ENCODE measurements around the gene ZFYVE19.
"Not testable (repeated sequence)": the region's sequence is repeated elsewhere in the genome, so short reads cannot be mapped to it uniquely, and the experiment has no call there.

Gene ZFYVE19

DNA sequence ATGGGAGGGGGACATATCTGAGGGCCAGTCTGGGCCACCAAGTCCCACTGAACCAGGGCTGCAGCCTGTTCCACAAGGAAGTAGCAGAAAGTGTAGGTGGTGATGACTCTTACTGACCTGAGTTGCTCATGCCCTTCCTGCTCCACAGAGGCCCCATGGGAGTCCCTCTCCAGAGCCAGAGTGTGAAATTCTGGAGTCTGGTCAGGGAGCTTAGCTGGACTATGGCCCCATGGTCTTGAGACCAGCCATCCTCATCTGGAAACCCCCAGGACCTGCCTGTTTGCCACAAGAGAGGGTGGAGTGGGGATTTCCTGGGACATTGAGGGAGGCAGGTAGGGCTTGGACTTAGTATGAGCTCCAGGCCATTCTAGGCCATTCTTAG, 39.9 kb downstream of the ZFYVE19 start:
- DNase-seq (ENCODE audit: low spot score) = no peak

DNA sequence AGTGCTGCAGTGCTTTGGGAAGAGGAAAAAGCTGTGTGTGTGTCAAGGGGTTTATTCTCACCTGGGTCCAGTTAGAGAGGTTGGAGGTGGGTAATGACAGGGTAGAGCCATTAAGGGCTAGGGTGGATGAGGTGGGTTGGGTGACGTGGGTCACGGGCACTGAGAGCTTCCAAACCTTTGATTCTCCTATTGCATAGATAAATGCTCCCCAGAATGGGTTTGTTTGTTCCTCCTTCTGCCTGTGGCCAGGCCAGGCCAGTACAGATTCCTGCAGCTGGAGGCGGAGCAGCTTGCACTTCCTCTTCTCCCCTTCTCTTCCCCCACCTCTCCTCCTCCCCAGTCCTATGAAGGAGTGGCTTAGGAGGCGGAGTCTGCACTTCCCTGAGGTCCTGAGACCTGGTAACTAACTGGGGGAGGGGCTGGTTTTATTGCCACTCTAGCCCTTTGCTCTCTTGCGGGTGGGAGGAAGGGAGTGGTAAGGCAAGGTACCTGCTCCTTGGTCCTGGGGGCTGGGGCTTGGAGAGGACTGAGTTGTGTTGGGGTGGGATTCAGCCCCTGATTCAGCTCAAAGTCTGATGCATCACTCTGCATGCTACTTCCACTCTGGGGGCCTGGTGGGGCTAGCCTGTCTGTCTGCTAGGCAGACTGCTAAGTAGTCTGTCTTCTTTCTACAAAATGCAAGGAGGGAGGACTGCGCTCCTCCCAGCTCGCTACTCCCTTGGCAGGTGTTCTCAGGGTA, 40.5 kb downstream of the ZFYVE19 start:
- DNase-seq (ENCODE audit: low spot score) = peak; percentile 68

DNA sequence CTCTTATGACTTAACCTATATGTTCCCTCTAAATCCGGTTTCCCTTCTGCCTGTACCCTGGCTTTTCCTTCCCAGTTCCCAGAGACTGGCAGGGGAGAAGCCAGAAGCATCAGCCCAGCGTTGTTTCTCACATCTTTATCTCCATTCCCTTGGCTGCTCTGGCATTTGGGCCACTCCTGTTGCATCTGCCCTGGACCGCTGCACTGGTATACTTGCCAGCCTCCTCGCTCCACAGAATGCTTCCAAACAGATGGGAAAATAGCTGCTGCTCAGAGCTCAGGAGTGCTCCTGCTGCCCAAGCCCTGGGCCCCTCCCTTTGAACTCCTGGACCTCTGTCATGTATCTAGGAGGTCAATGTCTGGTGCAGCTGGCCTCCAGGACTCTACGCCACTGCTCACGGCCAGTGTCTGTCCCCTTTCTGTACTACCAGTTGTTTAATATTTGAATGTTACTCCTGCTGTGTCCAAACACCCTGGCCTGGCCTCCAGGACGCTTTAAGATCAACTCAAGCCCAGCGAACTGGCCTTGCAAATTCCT, 43.8 kb downstream of the ZFYVE19 start:
- DNase-seq (ENCODE audit: low spot score) = no peak

DNA sequence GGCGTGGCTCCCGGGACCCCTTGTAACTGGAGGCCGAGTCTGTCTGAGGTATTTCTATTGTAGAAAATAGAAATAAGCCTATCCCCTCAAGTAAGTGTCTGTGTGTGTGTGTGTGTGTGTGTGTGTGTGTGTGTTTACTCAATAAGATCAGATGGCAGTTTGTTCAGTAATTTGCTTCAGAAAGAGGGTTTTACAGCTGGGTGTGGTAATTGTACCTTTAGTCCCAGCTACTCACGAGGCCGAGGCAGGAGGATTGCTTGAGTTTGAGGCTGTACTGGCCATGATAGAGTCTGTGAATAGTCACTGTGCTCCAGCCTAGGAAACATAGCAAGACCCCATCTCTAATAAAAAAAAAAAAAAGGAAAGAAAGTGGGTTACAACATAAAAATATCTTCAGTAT, 45.6 kb downstream of the ZFYVE19 start:
- no peak for DNase-seq (ENCODE audit: low spot score)

DNA sequence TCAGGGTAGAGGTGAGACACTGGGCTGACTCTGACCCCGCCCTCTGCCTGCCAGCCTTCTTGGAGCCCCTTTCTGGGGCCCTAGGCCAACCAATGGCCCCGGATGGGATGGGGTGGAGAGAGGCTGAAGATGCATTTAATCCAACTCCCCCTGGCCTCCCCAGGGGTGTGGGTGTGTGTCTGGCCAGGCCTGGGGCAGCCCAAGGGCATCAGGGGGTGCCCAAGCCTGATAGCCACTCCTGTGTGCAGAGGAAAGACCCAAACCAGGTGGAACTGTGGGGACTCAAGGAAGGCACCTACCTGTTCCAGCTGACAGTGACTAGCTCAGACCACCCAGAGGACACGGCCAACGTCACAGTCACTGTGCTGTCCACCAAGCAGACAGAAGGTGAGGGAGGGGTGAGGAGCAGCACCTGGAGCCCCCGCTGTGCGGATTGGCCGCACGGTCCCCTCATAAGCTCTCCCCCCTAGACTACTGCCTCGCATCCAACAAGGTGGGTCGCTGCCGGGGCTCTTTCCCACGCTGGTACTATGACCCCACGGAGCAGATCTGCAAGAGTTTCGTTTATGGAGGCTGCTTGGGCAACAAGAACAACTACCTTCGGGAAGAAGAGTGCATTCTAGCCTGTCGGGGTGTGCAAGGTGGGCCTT, 46.5 kb downstream of the ZFYVE19 start:
- no peak for DNase-seq (ENCODE audit: low spot score)

DNA sequence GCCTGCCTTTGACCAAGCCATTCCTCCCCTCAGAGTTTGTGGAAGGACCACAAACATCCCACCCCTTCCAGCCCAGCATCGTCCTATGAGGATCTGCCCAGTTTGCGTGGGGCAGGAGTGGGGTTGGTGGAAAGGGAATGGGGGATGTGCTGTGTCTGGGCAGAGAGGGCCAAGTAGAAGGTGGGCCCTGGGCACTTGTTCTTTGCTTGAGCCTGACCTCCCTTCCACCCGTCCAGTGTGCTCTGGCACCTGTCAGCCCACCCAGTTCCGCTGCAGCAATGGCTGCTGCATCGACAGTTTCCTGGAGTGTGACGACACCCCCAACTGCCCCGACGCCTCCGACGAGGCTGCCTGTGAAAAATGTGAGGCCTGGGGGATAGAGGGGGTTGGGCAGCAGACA, 47.3 kb downstream of the ZFYVE19 start:
- DNase-seq (ENCODE audit: low spot score) = no peak

DNA sequence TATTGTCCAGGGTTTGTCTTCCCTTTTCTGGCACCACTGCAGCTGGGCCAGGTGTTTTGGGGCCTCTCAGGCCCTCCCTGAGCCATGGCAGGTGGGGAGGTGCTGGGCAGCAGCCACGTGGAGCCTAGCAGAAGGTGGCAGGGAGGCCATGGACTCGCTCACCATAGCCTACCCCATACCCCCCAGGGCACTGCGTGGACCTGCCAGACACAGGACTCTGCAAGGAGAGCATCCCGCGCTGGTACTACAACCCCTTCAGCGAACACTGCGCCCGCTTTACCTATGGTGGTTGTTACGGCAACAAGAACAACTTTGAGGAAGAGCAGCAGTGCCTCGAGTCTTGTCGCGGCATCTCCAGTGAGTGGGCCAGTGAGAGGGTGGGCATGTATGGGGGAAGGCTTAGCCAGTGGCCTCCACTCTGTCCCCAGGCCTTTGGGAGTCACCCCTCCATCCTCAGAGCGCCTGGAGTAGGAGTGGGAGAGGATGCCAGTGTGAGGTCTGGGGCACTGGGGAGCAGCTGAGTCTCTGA, 48.9 kb downstream of the ZFYVE19 start:
- no peak for DNase-seq (ENCODE audit: low spot score)

DNA sequence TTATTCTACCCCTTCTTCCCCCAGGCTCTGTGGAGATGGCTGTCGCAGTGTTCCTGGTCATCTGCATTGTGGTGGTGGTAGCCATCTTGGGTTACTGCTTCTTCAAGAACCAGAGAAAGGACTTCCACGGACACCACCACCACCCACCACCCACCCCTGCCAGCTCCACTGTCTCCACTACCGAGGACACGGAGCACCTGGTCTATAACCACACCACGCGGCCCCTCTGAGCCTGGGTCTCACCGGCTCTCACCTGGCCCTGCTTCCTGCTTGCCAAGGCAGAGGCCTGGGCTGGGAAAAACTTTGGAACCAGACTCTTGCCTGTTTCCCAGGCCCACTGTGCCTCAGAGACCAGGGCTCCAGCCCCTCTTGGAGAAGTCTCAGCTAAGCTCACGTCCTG, 49.9 kb downstream of the ZFYVE19 start:
- DNase-seq (ENCODE audit: low spot score) = no peak

DNA sequence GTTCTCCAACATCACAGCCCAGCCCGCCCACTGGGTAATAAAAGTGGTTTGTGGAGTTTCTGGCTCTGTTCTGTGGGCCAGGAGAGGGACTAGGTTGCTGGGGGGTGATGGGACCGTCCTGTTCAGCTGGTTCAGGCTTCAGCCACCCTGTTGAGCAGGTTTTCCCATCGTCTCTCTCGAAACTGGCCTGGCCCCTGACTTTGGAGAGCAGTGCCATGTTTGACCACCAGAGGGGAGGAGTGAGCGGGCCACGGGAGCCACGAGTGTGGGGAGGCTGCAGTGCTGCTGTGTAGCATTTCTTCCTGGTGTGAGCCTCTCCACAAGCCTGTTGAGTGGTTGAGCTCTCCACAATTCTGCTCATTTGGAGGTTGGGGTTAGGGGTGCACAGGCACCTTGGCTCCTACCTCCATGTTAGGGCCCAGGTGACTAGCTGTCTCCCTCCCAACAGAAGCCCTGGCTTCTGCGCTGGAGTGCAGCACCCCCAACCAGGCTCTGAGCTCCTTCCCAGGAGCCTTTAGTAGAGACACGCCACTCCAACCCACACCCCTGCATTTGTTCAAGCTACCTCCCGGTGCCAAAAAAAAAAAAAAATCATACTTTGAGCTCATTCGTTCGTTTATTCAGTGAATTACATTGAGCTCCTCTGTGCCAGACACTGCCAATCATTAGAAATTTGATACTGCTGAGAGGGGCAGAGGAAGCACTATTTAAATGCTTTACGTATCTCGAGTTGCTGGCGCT, 50.9 kb downstream of the ZFYVE19 start:
- peak; percentile 79 for DNase-seq (ENCODE audit: low spot score)

DNA sequence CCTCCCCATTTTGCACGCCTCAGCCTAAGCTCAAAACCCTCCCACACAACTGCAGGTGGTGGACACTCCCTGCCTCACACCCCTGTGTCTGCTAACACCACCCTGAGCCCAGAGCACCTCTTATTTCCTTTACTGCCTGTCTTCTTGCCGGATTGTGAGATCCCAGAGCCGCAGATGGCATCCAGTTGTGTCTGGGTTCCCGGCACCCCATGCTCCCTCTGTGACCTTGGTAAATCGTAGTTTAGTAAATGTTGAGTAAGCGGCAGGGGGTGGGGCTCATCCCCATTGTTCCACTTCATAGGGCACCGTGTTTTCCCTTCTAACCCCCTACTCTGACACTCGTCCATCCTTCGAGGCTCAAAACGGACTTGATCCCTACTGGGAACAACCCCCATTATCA, 51.8 kb downstream of the ZFYVE19 start:
- no peak for DNase-seq (ENCODE audit: low spot score)

DNA sequence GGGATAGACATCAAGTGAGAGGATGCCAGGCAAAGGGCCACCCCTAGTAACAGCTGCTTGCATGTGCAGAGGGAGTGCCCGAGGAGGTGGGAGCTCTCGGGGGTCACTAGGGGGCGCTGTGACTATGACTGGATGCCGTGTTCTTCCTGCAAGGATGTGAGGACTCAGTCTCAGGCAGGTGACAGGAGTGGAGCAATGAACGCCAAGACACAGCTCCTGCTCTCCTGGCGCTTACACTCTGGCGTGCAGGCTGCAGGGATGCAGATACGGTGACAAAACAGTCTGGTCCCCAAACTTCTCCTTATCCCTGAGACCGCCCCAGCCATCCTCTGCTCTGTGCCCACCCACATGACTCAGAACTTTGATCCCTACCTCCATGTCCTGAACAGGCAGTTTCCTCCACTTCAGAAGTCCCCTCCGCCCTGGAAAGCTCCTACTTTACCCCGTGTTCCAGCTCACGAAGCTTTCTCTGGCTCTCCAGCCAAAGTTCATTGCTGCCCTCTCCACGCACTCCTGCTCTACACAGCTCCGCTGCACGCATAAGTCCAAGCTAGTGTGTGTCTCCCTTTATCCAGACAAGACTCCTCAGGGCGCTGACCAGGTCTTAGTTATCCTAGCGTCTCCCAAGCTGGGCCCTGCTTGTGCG, 52.4 kb downstream of the ZFYVE19 start:
- DNase-seq (ENCODE audit: low spot score) = peak; percentile 74

DNA sequence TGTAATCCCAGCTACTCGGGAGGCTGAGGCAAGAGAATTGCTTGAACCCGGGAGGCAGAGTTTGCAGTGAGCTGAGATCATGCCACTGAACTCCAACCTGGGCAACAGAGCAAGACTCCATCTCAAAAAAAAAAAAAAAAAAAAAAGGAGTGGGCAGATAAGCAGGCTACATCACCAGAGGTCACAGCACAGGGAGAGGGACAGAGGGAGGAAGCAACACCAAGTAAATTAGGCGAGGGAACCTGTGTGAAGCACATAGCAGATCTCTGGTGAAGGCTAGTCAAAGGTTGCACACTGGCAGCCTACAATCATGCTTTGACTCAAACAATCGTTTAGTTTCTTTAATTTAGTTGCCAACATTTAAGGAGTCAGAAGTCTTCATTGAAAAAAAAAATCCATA, 54.3 kb downstream of the ZFYVE19 start:
- DNase-seq (ENCODE audit: low spot score) = not testable (repeated sequence)

DNA sequence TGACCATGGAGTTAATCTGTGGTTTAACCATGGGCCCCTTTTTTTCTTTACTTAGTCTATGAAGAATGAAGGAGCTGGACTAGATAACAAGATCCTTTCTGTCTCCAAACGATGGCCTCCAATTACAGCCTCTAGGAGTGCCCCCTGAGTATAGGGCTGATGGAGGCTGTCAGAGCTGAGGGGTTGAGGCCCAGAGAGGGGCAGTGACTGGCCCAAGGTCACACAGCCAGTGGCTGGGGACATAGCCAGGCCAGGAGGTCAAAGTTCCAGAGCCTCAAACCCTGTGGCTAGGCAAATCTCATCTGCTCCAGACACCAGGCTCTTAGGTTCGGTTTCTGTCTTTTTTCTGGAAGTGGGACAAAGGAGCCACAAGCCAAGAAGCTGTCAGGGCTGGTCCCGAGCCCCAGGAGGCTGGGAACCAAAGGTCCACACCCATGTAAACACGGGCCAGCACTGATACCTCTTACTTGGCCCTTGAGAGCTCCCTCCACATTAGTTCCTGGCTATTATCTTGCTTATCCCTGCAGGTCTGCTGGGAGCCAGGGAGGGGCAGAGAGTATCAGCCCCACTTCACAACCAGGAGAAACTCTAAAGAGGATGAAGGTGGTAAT, 56.9 kb downstream of the ZFYVE19 start:
- no peak for DNase-seq (ENCODE audit: low spot score)

Small RNA genes within 50 kb of the gene (small RNA-seq; reads per million reads assigned to genes)
- gene SUMO2P15 = 0 reads per million in 2 experiments
